GM19452 (cell line): ENCODE results near the gene BBLN.
"Not testable (repeated sequence)": the region's sequence is repeated elsewhere in the genome, so short reads cannot be mapped to it uniquely, and the experiment has no call there.

Source experiments
- ATAC-seq: cut with Tn5 transposase; IDR thresholded peaks from one replicate; pipeline ENCODE4 v1.9.1; 2021; ENCODE audit not compliant: unreplicated experiment

BBLN gene

GRCh38 chr9:128124451-128124850 lies 35.6 kb upstream of the BBLN start:
- no peak for ATAC-seq

- no peak for ATAC-seq
These were observed 35.0 kb upstream of the BBLN start for GRCh38 chr9:128124873-128125579.

GRCh38 chr9:128125580-128126354 lies 34.3 kb upstream of the BBLN start:
- no peak for ATAC-seq

- peak; percentile 52 for ATAC-seq
These were observed 32.5 kb upstream of the BBLN start, which contains the start of gene PTGES2 for GRCh38 chr9:128127568-128127989. PTGES2 (minus strand) TSS chr9:128127729; CDS start chr9:128127717, 12 bp downstream.

GRCh38 chr9:128127990-128128835 lies 31.9 kb upstream of the BBLN start:
- ATAC-seq = peak; percentile 61

- ATAC-seq = no peak
These were observed 31.1 kb upstream of the BBLN start for GRCh38 chr9:128128836-128129590.

- ATAC-seq = not testable (repeated sequence)
These were observed 30.0 kb upstream of the BBLN start for GRCh38 chr9:128129976-128130590.

GRCh38 chr9:128130651-128131050 lies 29.4 kb upstream of the BBLN start:
- ATAC-seq = not testable (repeated sequence)

- not testable (repeated sequence) for ATAC-seq
These were observed 28.7 kb upstream of the BBLN start for GRCh38 chr9:128131346-128131745.

- not testable (repeated sequence) for ATAC-seq
These were observed 27.9 kb upstream of the BBLN start for GRCh38 chr9:128132139-128132538.

- ATAC-seq = not testable (repeated sequence)
These were observed 24.5 kb upstream of the BBLN start for GRCh38 chr9:128135561-128135960.

GRCh38 chr9:128136816-128137793 lies 23.0 kb upstream of the BBLN start:
- no peak for ATAC-seq

- ATAC-seq = no peak
These were observed 22.1 kb upstream of the BBLN start for GRCh38 chr9:128138001-128138400.

- ATAC-seq = no peak
These were observed 20.4 kb upstream of the BBLN start for GRCh38 chr9:128139621-128140020.

- ATAC-seq = no peak
These were observed 18.5 kb upstream of the BBLN start for GRCh38 chr9:128141604-128142003.

- no peak for ATAC-seq
These were observed 18.0 kb upstream of the BBLN start for GRCh38 chr9:128142061-128142460.

GRCh38 chr9:128142596-128142995 lies 17.5 kb upstream of the BBLN start:
- ATAC-seq = no peak

- ATAC-seq = no peak
These were observed 16.4 kb upstream of the BBLN start for GRCh38 chr9:128143525-128144238.
